Hematopoietic multipotent progenitor cell treated with erythropoietin and hydrocortisone succinate and interleukin-3 and kit ligand, for 17 days (in vitro differentiated cells): Measurements from ENCODE around the gene ANKRD17.

Experiments
- DNase-seq: peaks from one replicate; pipeline ENCODE4 v3.0.0-alpha.2; 2015; ENCODE audit warnings: low spot score

The ANKRD17 gene

GRCh38 chr4:73104695-73105094 lies 153.9 kb downstream of the ANKRD17 start:
- peak; percentile 13 for DNase-seq

- peak; percentile 34 for DNase-seq
Observed at GRCh38 chr4:73103799-73104503, 154.6 kb downstream of the ANKRD17 start.

GRCh38 chr4:73099143-73099542 lies 159.5 kb downstream of the ANKRD17 start:
- DNase-seq = no peak

GRCh38 chr4:73098713-73099112 lies 159.9 kb downstream of the ANKRD17 start:
- no peak for DNase-seq

- DNase-seq = no peak
Observed at GRCh38 chr4:73098016-73098415, 160.6 kb downstream of the ANKRD17 start.

- no peak for DNase-seq
Observed at GRCh38 chr4:73092868-73093267, 165.7 kb downstream of the ANKRD17 start.

GRCh38 chr4:73090738-73091137 lies 167.9 kb downstream of the ANKRD17 start:
- DNase-seq = no peak

- no peak for DNase-seq
Observed at GRCh38 chr4:73087871-73088270, 170.7 kb downstream of the ANKRD17 start.

GRCh38 chr4:73086095-73086868 lies 172.3 kb downstream of the ANKRD17 start:
- DNase-seq = no peak

GRCh38 chr4:73080789-73081188 lies 177.8 kb downstream of the ANKRD17 start:
- no peak for DNase-seq

GRCh38 chr4:73075832-73076231 lies 182.8 kb downstream of the ANKRD17 start:
- no peak for DNase-seq

- DNase-seq = no peak
Observed at GRCh38 chr4:73070074-73070390, 188.6 kb downstream of the ANKRD17 start.

GRCh38 chr4:73069338-73070073 lies 189.1 kb downstream of the ANKRD17 start, which contains the start of gene COX18:
Gene COX18 (minus strand): TSS chr4:73069716. CDS start chr4:73069649, 67 bp downstream.
- peak; percentile 99 for DNase-seq

GRCh38 chr4:73068491-73069337 lies 189.9 kb downstream of the ANKRD17 start:
- DNase-seq = peak; percentile 57

GRCh38 chr4:73067971-73068394 lies 190.6 kb downstream of the ANKRD17 start:
- no peak for DNase-seq

GRCh38 chr4:73066928-73067327 lies 191.7 kb downstream of the ANKRD17 start:
- no peak for DNase-seq

- no peak for DNase-seq
Observed at GRCh38 chr4:73066445-73066844, 192.2 kb downstream of the ANKRD17 start.

- no peak for DNase-seq
Observed at GRCh38 chr4:73064536-73064935, 194.1 kb downstream of the ANKRD17 start.

- DNase-seq = no peak
Observed at GRCh38 chr4:73055241-73055897, 203.2 kb downstream of the ANKRD17 start.

GRCh38 chr4:73053974-73054480 lies 204.6 kb downstream of the ANKRD17 start:
- DNase-seq = no peak

GRCh38 chr4:73053076-73053475 lies 205.5 kb downstream of the ANKRD17 start:
- no peak for DNase-seq
